Esophagus (tissue), 2 donors: ENCODE measurements around the gene MAGEB2. TPM values are rescaled to one million over a fixed set of nuclear protein-coding genes. Genes with fewer than 3 reads are reported as not detected.
"Not testable (repeated sequence)": the region's sequence is repeated elsewhere in the genome, so short reads cannot be mapped to it uniquely, and the experiment has no call there.

Source experiments
- H3K27ac ChIP-seq, 2 donors: one replicate each; pipeline ENCODE4 v1.5.1; 2013; ENCODE audit warnings: low read depth in 2 of 2, mild to moderate bottlenecking in 2 of 2, inconsistent platforms in 1 of 2, low read length in 1 of 2, moderate library complexity in 1 of 2
- H3K27me3 ChIP-seq, 2 donors: one replicate each; pipeline ENCODE4 v1.6.1; 2013; ENCODE audit warnings: low read length in 2 of 2, control low read depth in 1 of 2, mild to moderate bottlenecking in 1 of 2; ENCODE audit not compliant: insufficient read depth in 2 of 2, control insufficient read depth in 1 of 2
- H3K36me3 ChIP-seq, 2 donors: one replicate each; pipeline ENCODE4 v1.6.1; 2013; ENCODE audit warnings: low read length in 1 of 2; ENCODE audit not compliant: control insufficient read depth in 2 of 2, insufficient read depth in 2 of 2
- H3K4me1 ChIP-seq, 2 donors: one replicate each; pipeline ENCODE4 v1.6.1; 2013; ENCODE audit warnings: low read length in 1 of 2; ENCODE audit not compliant: control insufficient read depth in 2 of 2, insufficient read depth in 2 of 2
- H3K4me3 ChIP-seq, 2 donors: one replicate each; pipeline ENCODE4 v1.5.1; 2013; ENCODE audit warnings: low read length in 2 of 2, mild to moderate bottlenecking in 2 of 2, low read depth in 1 of 2, moderate library complexity in 1 of 2
- H3K9me3 ChIP-seq, 2 donors: one replicate each; pipeline ENCODE4 v1.6.1; 2013; ENCODE audit warnings: mild to moderate bottlenecking in 2 of 2, low read depth in 1 of 2, low read length in 1 of 2, moderate library complexity in 1 of 2; ENCODE audit not compliant: control insufficient read depth in 2 of 2, insufficient read depth in 1 of 2
- WGBS, 2 donors: extraction: QIAGEN DNeasy Blood & Tissue Kit; methylation state at CpG; one replicate each; pipeline ENCODE4 v1.1.7; 2013; 5-methylcytosine and 5-hydroxymethylcytosine counted together
- polyA plus RNA-seq, 2 donors: library from polyadenylated mRNA; stranded (reverse); fragments of 200-250 nt; gene quantifications; one replicate each; pipeline ENCODE4 v1.2.3, GENCODE V29; 2013
- donor health status: healthy with polysubstance abuse.
- donor health status: Bipolar disorder and iron deficiency.

Gene MAGEB2, protein sequence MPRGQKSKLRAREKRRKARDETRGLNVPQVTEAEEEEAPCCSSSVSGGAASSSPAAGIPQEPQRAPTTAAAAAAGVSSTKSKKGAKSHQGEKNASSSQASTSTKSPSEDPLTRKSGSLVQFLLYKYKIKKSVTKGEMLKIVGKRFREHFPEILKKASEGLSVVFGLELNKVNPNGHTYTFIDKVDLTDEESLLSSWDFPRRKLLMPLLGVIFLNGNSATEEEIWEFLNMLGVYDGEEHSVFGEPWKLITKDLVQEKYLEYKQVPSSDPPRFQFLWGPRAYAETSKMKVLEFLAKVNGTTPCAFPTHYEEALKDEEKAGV
- polyA plus RNA-seq, result not detected

DNA sequence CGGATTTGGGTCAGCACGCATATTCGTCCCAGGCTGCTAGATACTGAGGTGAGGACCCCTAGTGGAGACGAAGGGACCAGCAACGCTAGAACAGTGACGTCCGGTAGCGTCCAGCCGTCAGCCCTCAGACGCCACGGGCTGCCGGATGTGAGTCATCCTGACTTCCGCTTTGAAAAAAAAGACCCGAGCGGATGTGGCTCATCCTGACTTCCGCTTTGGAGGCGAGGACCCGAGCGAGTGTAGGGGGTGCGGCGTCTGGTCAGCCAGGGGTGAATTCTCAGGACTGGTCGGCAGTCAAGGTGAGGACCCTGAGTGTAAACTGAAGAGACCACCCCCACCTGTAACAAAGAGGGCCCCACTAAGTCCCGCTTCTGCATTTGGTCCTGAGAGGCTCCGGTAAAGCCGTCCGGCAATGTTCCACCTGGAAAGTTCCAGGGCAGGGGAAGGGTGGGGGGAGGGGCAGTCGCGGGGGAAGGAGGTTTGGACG is at the start of gene MAGEB2:
MAGEB2 (plus strand) TSS at position 207 of the 487 bp plus-strand sequence. CDS start 3,018 bp downstream, outside the sequence.
- H3K9me3 ChIP-seq, result peaks cover 0 to 3% of the 10 kb centered on the region in 2 donors
- WGBS, 2 donors, result 85 to 93% methylated on average over 29 of the region's 29 CpGs
- H3K27ac ChIP-seq, result no peak within 1 kb of the TSS

DNA sequence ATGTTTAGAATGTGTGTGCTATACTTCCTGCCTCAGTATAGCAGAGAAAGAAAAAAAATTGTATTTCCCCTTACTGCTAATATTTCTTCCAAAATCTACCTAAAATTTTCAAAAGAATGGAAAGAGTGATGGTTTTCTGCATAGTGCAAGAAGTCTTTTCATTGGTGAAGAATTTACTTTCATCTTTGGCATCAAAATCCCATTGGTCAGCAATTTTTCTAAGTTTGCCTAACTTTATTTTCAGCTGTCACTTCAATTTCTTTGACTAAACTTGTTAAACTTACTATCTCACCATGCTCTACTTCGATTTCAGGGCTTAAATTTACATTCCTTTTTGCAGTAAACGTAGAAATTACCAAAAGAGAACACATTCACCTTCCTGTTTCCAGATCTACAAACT is 44.5 kb upstream of the MAGEB2 start:
- Histone ChIP-seq H3K27me3 (peaks cover 0 to 2% of the 10 kb centered on the region in 2 donors), H3K27ac (no peak overlapping the region), H3K4me1 (no peaks in the 10 kb centered on the region), H3K36me3 (no peaks in the 10 kb centered on the region), H3K4me3 (no peak overlapping the region), H3K9me3 (no peaks in the 10 kb centered on the region)
- 23 to 38% methylated on average over 2 of the region's 2 CpGs for WGBS, 2 donors

More for the DNA sequence above, at the start of gene MAGEB2:
- no peak within 1 kb of the TSS for H3K4me3 ChIP-seq
- no peaks in the 10 kb centered on the region for H3K4me1 ChIP-seq
- no peaks in the 10 kb centered on the region for H3K27me3 ChIP-seq
- no peaks in the 10 kb centered on the region for H3K36me3 ChIP-seq

DNA sequence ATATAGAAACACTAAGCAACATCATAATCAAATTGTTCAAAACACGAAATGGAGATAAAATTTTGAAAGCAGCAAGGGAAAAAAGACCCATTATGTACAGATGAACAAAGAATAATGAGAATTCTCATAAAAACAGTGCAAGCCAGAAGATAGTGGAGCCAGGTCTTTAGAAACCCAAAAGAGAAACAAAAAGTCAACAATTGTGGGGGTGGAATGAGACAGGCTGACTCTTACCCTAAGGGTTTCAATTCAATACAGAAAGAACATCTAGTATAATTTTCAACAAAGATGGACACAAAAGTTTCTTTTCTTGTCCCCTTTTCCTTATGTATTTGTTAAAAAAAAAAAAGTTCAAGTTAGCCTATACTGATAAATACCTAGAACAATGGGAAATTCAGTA is 34.0 kb upstream of the MAGEB2 start:
- no peaks in the 10 kb centered on the region for H3K9me3 ChIP-seq
- 35 to 47% methylated on average over 1 of the region's 1 CpG for WGBS, 2 donors
- no peaks in the 10 kb centered on the region for H3K4me1 ChIP-seq
- H3K4me3 ChIP-seq, result no peak overlapping the region
- H3K36me3 ChIP-seq, result no peaks in the 10 kb centered on the region
- no peak overlapping the region for H3K27ac ChIP-seq
- H3K27me3 ChIP-seq, result no peaks in the 10 kb centered on the region

DNA sequence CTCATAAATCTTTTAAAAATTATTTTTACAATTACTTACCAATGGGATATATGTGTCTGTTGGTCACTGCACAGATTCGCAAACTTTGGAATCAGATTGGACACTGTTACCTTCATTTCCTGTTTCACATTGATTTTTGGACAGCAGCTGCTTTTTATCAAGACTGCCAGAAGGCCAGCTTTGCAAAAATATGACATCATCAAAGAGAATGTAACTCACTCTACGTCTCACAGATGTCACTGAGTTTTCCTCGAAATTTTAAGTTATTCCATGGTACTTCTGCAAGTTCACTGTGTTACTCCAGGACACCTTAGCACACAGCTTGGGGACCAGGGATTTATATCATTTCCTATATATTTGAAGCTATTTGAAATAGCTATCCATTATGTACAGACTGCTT is 31.8 kb upstream of the MAGEB2 start:
- Histone ChIP-seq H3K4me3 (no peak overlapping the region), H3K4me1 (no peaks in the 10 kb centered on the region), H3K9me3 (no peaks in the 10 kb centered on the region), H3K27me3 (no peaks in the 10 kb centered on the region), H3K36me3 (no peaks in the 10 kb centered on the region), H3K27ac (no peak overlapping the region)
- WGBS, 2 donors, result 55 to 59% methylated on average over 3 of the region's 3 CpGs

DNA sequence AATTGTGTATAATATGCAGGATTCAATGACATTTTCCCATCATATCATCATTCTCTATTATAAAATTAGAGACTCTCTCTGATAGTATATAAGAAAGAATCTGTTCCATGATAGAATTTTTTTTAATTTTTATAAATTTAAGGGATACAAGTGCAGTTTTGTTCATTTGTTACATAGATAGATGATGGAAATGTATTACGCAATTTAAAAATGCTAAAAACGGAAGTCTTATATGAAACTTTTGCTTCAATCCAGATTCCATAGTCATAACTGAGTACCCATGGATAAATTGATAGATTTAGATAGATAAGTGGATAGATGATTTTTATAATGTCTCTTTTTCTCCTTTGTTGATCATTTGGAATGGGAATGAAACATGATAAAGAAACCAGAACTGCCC is 24.9 kb upstream of the MAGEB2 start:
- no peaks in the 10 kb centered on the region for H3K9me3 ChIP-seq
- H3K27me3 ChIP-seq, result no peaks in the 10 kb centered on the region
- H3K4me1 ChIP-seq, result no peaks in the 10 kb centered on the region
- WGBS, 2 donors, result 85 to 91% methylated on average over 2 of the region's 2 CpGs
- H3K36me3 ChIP-seq, result no peaks in the 10 kb centered on the region
- H3K4me3 ChIP-seq, result no peak overlapping the region
- H3K27ac ChIP-seq, result no peak overlapping the region

DNA sequence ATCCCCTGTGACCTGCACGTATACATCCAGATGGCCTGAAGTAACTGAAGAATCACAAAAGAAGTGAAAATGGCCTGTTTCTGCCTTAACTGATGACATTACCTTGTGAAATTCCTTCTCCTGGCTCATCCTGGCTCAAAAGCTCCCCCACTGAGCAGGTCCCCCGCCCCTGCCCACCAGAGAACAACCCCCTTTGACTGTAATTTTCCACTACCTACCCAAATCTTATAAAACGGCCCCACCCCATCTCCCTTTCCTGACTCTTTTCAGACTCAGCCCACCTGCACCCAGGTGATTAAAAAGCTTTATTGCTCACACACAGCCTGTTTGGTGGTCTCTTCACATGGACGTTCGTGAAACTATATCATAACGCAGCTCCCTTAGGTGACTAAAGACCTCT is 21.5 kb upstream of the MAGEB2 start:
- H3K27ac ChIP-seq, H3K4me3 ChIP-seq, H3K9me3 ChIP-seq, H3K27me3 ChIP-seq, H3K36me3 ChIP-seq, H3K4me1 ChIP-seq: not testable (repeated sequence)
- WGBS, 2 donors, result 49 to 55% methylated on average over 6 of the region's 6 CpGs

DNA sequence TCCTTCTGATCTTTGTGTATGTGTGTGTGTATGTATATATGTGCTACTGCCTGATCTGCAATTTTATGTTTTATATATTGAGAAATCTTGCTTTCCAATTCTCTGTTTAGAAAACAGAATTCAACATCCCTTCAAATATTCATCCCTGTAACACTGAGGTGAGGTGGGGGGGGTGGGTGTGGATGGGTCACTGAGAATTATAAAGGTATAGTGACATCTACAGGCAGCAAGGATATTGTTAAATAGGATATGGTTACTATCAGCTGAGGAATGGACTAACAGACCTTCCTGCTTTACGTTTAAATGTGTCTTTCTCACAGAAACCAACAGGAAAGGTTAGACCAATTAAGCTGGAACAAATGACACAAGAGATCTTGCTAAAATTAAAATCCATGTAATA is 19.0 kb upstream of the MAGEB2 start:
- Histone ChIP-seq H3K4me3 (no peak overlapping the region), H3K27ac (no peak overlapping the region), H3K27me3 (no peaks in the 10 kb centered on the region), H3K9me3 (no peaks in the 10 kb centered on the region), H3K36me3 (no peaks in the 10 kb centered on the region), H3K4me1 (no peaks in the 10 kb centered on the region)
- WGBS, 2 donors, result 13 to 14% methylated on average over 1 of the region's 1 CpG

DNA sequence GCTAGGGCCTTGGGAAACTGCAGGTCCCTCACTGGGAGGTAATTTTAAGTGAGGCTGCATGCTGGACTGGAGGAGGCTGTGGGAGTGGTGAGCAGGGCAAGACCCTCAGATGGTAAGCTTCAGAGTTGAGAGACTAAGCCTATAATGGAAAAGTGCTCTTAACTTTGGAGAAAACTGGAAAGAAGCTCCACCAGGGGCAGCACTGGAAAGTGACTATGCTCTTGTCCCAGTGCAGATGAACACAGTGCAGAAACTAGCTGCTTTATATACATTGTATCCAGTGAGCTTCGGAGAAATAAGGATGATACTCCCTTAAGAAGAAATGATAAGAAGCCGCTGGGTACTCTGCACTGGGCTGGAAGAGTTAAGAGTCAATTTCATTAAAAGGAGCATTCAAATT is 3.2 kb upstream of the MAGEB2 start:
- Histone ChIP-seq H3K9me3 (peaks cover 0 to 3% of the 10 kb centered on the region in 2 donors), H3K27ac (no peak overlapping the region), H3K36me3 (no peaks in the 10 kb centered on the region), H3K27me3 (no peaks in the 10 kb centered on the region), H3K4me1 (no peaks in the 10 kb centered on the region), H3K4me3 (no peak overlapping the region)
- WGBS, 2 donors, result 74 to 84% methylated on average over 2 of the region's 2 CpGs

DNA sequence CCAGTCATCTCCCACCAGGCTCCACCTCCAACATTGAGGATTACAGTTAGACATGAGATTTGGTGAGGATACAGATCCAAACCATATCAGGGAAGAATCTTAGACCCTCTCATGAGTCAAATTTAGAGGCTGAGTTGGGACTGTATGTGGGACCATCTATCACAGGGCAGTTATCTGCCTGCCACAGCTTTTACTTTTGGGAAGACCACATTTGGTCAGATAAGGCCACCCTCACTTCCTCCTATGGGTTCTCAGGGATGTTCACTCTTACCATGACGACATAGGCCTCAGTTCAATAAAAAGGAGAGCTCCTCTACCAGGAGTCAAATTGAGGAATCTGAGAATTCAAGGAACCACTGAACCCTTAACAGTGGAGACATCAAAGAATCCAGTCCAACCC is 2.1 kb downstream of the MAGEB2 start:
- 22 to 63% methylated on average over 1 of the region's 1 CpG for WGBS, 2 donors
- no peaks in the 10 kb centered on the region for H3K36me3 ChIP-seq
- no peak overlapping the region for H3K27ac ChIP-seq
- no peaks in the 10 kb centered on the region for H3K4me1 ChIP-seq
- H3K4me3 ChIP-seq, result no peak overlapping the region
- H3K9me3 ChIP-seq, result no peaks in the 10 kb centered on the region
- H3K27me3 ChIP-seq, result no peaks in the 10 kb centered on the region

DNA sequence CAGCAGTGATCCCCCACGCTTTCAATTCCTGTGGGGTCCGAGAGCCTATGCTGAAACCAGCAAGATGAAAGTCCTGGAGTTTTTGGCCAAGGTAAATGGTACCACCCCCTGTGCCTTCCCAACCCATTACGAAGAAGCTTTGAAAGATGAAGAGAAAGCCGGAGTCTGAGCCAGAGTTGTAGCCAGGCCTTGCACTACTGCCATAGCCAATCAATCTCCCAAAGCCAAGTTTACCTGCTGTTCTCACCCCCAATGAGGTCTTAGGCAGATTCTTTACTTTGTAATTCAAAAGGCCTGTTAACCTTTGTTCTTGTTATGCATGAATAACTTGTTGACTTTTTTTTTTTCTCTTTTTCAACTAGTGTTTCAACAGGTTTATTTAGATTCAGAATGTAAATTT is 4.0 kb downstream of the MAGEB2 start:
- Histone ChIP-seq H3K4me1 (no peaks in the 10 kb centered on the region), H3K27me3 (no peaks in the 10 kb centered on the region), H3K36me3 (no peaks in the 10 kb centered on the region), H3K9me3 (no peaks in the 10 kb centered on the region), H3K27ac (no peak overlapping the region), H3K4me3 (no peak overlapping the region)
- WGBS, 2 donors, result 68 to 73% methylated on average over 4 of the region's 4 CpGs
